GM18507 (cell line): ENCODE data around the gene ICE1.

Experiments
- DNase-seq: peaks from one replicate; pipeline ENCODE4 v3.0.0; 2011; ENCODE audit warnings: low read depth; ENCODE audit not compliant: insufficient read length; ENCODE audit errors: extremely low spot score
- FAIRE-seq: peaks from 2 replicates; lab custom pipeline; 2011; peaks lifted over from hg19 to GRCh38; lab: Jason Lieb, UNC

ICE1 gene

GRCh38 chr5:5522336-5522735 is 99.9 kb downstream of the ICE1 start:
- FAIRE-seq = no peak

GRCh38 chr5:5523066-5523505 is 100.6 kb downstream of the ICE1 start:
- FAIRE-seq (peak; percentile 93), DNase-seq (no peak)

More at GRCh38 chr5:5522336-5522735, 99.9 kb downstream of the ICE1 start:
- no peak for DNase-seq

- FAIRE-seq (no peak), DNase-seq (no peak)
Measured at GRCh38 chr5:5524327-5524726, 101.8 kb downstream of the ICE1 start.

DNA sequence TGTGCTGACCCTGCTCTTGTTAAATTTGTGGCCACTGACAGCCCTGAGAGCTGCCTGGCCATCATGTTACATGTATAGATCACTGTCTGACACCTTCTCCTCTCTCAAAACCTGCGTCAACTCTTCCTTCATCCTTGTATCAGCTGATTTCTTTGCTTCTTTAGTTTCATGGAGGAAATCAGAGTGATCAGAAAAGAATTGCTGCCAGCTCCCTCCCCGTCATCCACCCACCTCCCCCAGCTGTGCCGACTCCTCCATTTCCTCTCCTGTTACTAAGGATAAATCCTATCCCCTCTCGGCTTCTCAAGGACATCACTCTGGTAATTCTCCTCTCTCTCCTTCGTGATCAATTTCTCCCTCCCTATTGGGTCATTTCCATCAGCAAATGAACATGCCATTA is 108.9 kb downstream of the ICE1 start:
- FAIRE-seq = no peak
- no peak for DNase-seq

GRCh38 chr5:5532306-5533076 is 110.0 kb downstream of the ICE1 start:
- DNase-seq = no peak
- no peak for FAIRE-seq

- no peak for DNase-seq
- FAIRE-seq = no peak
Measured at GRCh38 chr5:5533927-5534326, 111.5 kb downstream of the ICE1 start.

DNA sequence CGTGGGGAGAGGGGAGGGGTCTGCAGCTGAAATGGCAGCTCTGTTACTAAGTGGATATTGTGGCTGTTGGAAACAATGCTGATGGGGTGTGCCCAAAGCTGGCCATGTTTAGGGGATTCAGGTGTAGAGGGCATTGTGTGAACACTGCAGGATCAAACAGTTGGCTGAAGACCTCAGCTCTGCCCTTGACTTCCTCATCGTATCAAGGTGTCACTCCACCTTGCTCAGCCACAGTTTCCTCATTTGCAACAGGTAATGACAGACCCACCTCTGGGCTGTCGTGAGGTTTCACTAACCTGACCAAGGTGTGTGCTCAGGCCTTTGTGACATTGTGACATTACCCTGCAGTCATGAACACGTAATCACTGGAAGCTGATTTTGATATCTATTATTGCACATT is 111.9 kb downstream of the ICE1 start:
- DNase-seq (no peak), FAIRE-seq (no peak)

- no peak for FAIRE-seq
Measured at GRCh38 chr5:5536871-5537270, 114.4 kb downstream of the ICE1 start.

DNA sequence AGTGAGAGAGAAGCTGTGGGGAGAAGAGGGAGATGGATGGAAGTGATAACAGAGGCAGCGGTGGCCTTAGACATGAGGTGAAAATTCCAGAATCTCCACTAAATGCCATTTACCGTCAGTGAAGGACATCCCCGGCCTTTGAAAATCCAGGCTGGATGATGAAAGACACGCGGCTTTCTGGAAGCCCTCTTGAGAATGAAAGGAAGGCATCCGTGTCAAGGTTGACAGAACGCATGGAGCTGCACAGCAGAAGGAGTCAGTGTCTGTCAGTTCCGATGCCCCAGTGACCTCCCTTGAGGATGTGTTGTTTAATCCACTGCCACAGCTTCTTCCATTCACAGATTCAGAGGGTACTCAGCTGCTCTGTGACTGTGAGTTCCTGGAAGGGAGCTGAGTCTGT is 114.9 kb downstream of the ICE1 start:
- DNase-seq (no peak), FAIRE-seq (no peak)

More at GRCh38 chr5:5536871-5537270, 114.4 kb downstream of the ICE1 start:
- DNase-seq = no peak

DNA sequence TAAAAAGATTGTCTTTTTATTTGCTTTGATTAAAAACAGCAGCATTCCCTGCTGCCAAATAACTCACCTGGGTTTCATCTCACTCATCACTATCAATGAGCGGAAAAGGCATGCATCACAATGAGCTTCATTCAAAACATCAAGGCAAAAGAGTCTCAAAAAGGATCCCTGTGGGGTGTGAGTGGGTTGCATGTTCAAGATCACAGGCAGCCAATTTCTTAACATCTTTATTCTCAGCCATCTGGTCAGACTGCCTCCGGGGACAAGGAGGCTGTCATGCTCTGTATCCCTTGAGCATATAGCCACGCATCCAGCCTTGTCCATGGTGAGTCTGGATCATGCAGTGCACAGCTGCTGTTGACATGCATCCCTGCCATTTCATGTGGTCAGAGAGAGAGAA is 117.1 kb downstream of the ICE1 start:
- FAIRE-seq = no peak
- no peak for DNase-seq
